ACC112 (cell line): ENCODE measurements around the gene BRIX1.
"Not testable (repeated sequence)": the region's sequence is repeated elsewhere in the genome, so short reads cannot be mapped to it uniquely, and the experiment has no call there.

Experiments
- H2AFZ ChIP-seq: fragments of 200-600 bp; sonication (generic); one replicate; pipeline ENCODE4 v1.6.0; 2017; ENCODE audit warnings: antibody characterized with exemption, low read length; ENCODE audit not compliant: unreplicated experiment
- H3K27ac ChIP-seq: fragments of 200-600 bp; sonication (generic); 2 replicates; pipeline ENCODE4 v1.5.1; 2014; ENCODE audit warnings: low read depth, mild to moderate bottlenecking, antibody characterized with exemption, low read length, moderate library complexity
- H3K27me3 ChIP-seq: fragments of 200-600 bp; sonication (generic); 2 replicates; pipeline ENCODE4 v1.6.1; 2014; ENCODE audit warnings: mild to moderate bottlenecking, antibody characterized with exemption, low read length, moderate library complexity, mixed read lengths; ENCODE audit not compliant: insufficient read depth
- H3K36me3 ChIP-seq: fragments of 200-600 bp; sonication (generic); 2 replicates; pipeline ENCODE4 v1.6.1; 2016; ENCODE audit warnings: mild to moderate bottlenecking, antibody characterized with exemption, low read length, moderate library complexity, mixed read lengths; ENCODE audit not compliant: insufficient read depth
- H3K4me1 ChIP-seq: fragments of 200-600 bp; sonication (generic); one replicate; pipeline ENCODE4 v1.6.1; 2016; ENCODE audit warnings: low read length, mixed read lengths; ENCODE audit not compliant: insufficient read depth, unreplicated experiment, control insufficient read depth
- H3K4me3 ChIP-seq: fragments of 200-600 bp; sonication (generic); 2 replicates; pipeline ENCODE4 v1.5.1; 2014; ENCODE audit warnings: mild to moderate bottlenecking, low read depth, low read length
- H3K79me2 ChIP-seq: fragments of 200-600 bp; sonication (generic); one replicate; pipeline ENCODE4 v1.6.0; 2016; ENCODE audit warnings: low read length; ENCODE audit not compliant: control insufficient read depth, unreplicated experiment, insufficient read depth

The BRIX1 gene

GRCh38 chr5:34915856-34916192 lies 313 bp downstream of the BRIX1 start:
- Histone ChIP-seq H2AFZ (peak overlapping the region; percentile 95), H3K36me3 (peaks cover 20% of the 10 kb centered on the region), H3K27ac (peak overlapping the region; percentile 66)

GRCh38 chr5:34916518-34916917 lies 1.0 kb downstream of the BRIX1 start:
- Histone ChIP-seq H3K36me3 (peaks cover 22% of the 10 kb centered on the region), H3K4me3 (peak overlapping the region; percentile 84), H3K79me2 (peaks cover 80% of the 10 kb centered on the region), H3K27me3 (no peaks in the 10 kb centered on the region), H2AFZ (no peak overlapping the region), H3K4me1 (peaks cover 14% of the 10 kb centered on the region), H3K27ac (no peak overlapping the region)

More at GRCh38 chr5:34915856-34916192, 313 bp downstream of the BRIX1 start:
- Histone ChIP-seq H3K79me2 (peaks cover 84% of the 10 kb centered on the region), H3K4me1 (peaks cover 14% of the 10 kb centered on the region), H3K4me3 (peak overlapping the region; percentile 84), H3K27me3 (no peaks in the 10 kb centered on the region)

GRCh38 chr5:34918025-34918424 lies 2.5 kb downstream of the BRIX1 start:
- Histone ChIP-seq H3K79me2 (peaks cover 66% of the 10 kb centered on the region), H3K4me3 (peak overlapping the region; percentile 84; the same call in 1 of the 2 replicates), H3K4me1 (peaks cover 18% of the 10 kb centered on the region), H3K27me3 (no peaks in the 10 kb centered on the region), H3K36me3 (peaks cover 28% of the 10 kb centered on the region), H3K27ac (no peak overlapping the region), H2AFZ (no peak overlapping the region)

- Histone ChIP-seq H3K27ac (no peak overlapping the region), H2AFZ (no peak overlapping the region), H3K4me3 (no peak overlapping the region), H3K4me1 (peaks cover 17% of the 10 kb centered on the region), H3K36me3 (peaks cover 30% of the 10 kb centered on the region), H3K27me3 (no peaks in the 10 kb centered on the region), H3K79me2 (peaks cover 57% of the 10 kb centered on the region)
These were observed 3.6 kb downstream of the BRIX1 start for GRCh38 chr5:34919077-34919476.

- not testable (repeated sequence) for H3K4me3 ChIP-seq, H3K27me3 ChIP-seq, H2AFZ ChIP-seq
- H3K79me2 ChIP-seq: peaks cover 30% of the 10 kb centered on the region
- H3K36me3 ChIP-seq: peaks cover 56% of the 10 kb centered on the region
- H3K27ac ChIP-seq: peak overlapping the region; percentile 77
- peaks cover 25% of the 10 kb centered on the region for H3K4me1 ChIP-seq
These were observed 7.7 kb downstream of the BRIX1 start for GRCh38 chr5:34923256-34923655.

- Histone ChIP-seq H3K4me1 (peaks cover 25% of the 10 kb centered on the region), H3K27ac (peak overlapping the region; percentile 77), H3K79me2 (peaks cover 24% of the 10 kb centered on the region), H3K4me3 (peak overlapping the region; percentile 31; the same call in 1 of the 2 replicates), H3K27me3 (no peaks in the 10 kb centered on the region), H2AFZ (no peak overlapping the region), H3K36me3 (peaks cover 56% of the 10 kb centered on the region)
These were observed 8.4 kb downstream of the BRIX1 start for GRCh38 chr5:34923694-34924461.

- H3K36me3 ChIP-seq: peaks cover 55% of the 10 kb centered on the region
- no peaks in the 10 kb centered on the region for H3K27me3 ChIP-seq
- peak overlapping the region; percentile 77 for H3K27ac ChIP-seq
- H2AFZ ChIP-seq: no peak overlapping the region
- H3K79me2 ChIP-seq: peaks cover 21% of the 10 kb centered on the region
- peaks cover 25% of the 10 kb centered on the region for H3K4me1 ChIP-seq
- peak overlapping the region; percentile 31; the same call in 1 of the 2 replicates for H3K4me3 ChIP-seq
These were observed 8.9 kb downstream of the BRIX1 start for GRCh38 chr5:34924462-34924765.

- Histone ChIP-seq H3K27me3 (no peaks in the 10 kb centered on the region), H3K79me2 (peaks cover 25% of the 10 kb centered on the region), H3K4me3 (no peak overlapping the region), H2AFZ (no peak overlapping the region), H3K36me3 (peaks cover 39% of the 10 kb centered on the region), H3K27ac (no peak overlapping the region), H3K4me1 (peaks cover 26% of the 10 kb centered on the region)
These were observed 10.9 kb downstream of the BRIX1 start for GRCh38 chr5:34926318-34926888.

- Histone ChIP-seq H3K27ac (no peak overlapping the region), H3K36me3 (peaks cover 30% of the 10 kb centered on the region), H3K4me3 (no peak overlapping the region), H3K4me1 (peaks cover 25% of the 10 kb centered on the region), H3K79me2 (peaks cover 36% of the 10 kb centered on the region), H3K27me3 (no peaks in the 10 kb centered on the region), H2AFZ (no peak overlapping the region)
These were observed 12.3 kb downstream of the BRIX1 start for GRCh38 chr5:34927785-34928184.

GRCh38 chr5:34928267-34928666 lies 12.8 kb downstream of the BRIX1 start:
- Histone ChIP-seq H3K4me1 (peaks cover 20% of the 10 kb centered on the region), H3K79me2 (peaks cover 38% of the 10 kb centered on the region), H2AFZ (no peak overlapping the region), H3K27me3 (no peaks in the 10 kb centered on the region), H3K36me3 (peaks cover 27% of the 10 kb centered on the region), H3K4me3 (peak overlapping the region; percentile 72; the same call in 1 of the 2 replicates), H3K27ac (no peak overlapping the region)

- Histone ChIP-seq H3K27ac (peak within 1 kb of the TSS; percentile 51), H3K79me2 (peaks cover 43% of the 10 kb centered on the region), H3K4me3 (peak within 1 kb of the TSS; percentile 84), H2AFZ (peak within 1 kb of the TSS; percentile 67), H3K36me3 (peaks cover 25% of the 10 kb centered on the region), H3K4me1 (peaks cover 12% of the 10 kb centered on the region), H3K27me3 (no peaks in the 10 kb centered on the region)
These were observed 13.7 kb downstream of the BRIX1 start, which contains the start of gene DNAJC21 for GRCh38 chr5:34929134-34929719. DNAJC21 (plus strand) TSS chr5:34929559; CDS start chr5:34929820, 261 bp downstream.
